ENCODE results near the gene NLRP8. TPM values are rescaled to one million over a fixed set of nuclear protein-coding genes. Genes with fewer than 3 reads are reported as not detected.

Gene NLRP8
- polyA plus RNA-seq, 1 donor = not detected

GRCh38 chr19:56026769-56027168 lies 79.1 kb downstream of the NLRP8 start:
- no peaks in the 10 kb centered on the region for H3K36me3 ChIP-seq (ENCODE audit: control insufficient read depth, insufficient read depth, low read length)
- H3K27me3 ChIP-seq (ENCODE audit: control insufficient read depth, insufficient read depth, low read length) = no peaks in the 10 kb centered on the region
- H3K27ac ChIP-seq (ENCODE audit: low read length) = no peak overlapping the region
- no CpG with 5 or more reads among the region's 15 CpGs for WGBS (ENCODE audit: insufficient coverage, low lambda C conversion rate)
- H3K9me3 ChIP-seq (ENCODE audit: control insufficient read depth, low read depth, low read length) = no peaks in the 10 kb centered on the region
- H3K4me1 ChIP-seq (ENCODE audit: control insufficient read depth, insufficient read depth, low read length) = no peaks in the 10 kb centered on the region
- DNase-seq = no peak
- H3K4me3 ChIP-seq (ENCODE audit: low read length) = no peak overlapping the region

Other genes starting within 250 kb of the NLRP8 start
- not detected for gene NLRP9, start 209.4 kb upstream of the NLRP8 start, polyA plus RNA-seq
- 0.15 TPM for gene RFPL4A, start 188.7 kb upstream of the NLRP8 start, polyA plus RNA-seq
- not detected for gene RFPL4AL1, start 178.7 kb upstream of the NLRP8 start, polyA plus RNA-seq
- gene NLRP11, start 115.8 kb upstream of the NLRP8 start, polyA plus RNA-seq = 0.04 TPM
- gene NLRP4, start 111.3 kb upstream of the NLRP8 start, polyA plus RNA-seq = not detected
- not detected for gene NLRP13, start 15.5 kb upstream of the NLRP8 start, polyA plus RNA-seq
- gene NLRP5, start 38.9 kb downstream of the NLRP8 start, polyA plus RNA-seq = not detected
- gene ZNF787, start 173.5 kb downstream of the NLRP8 start, polyA plus RNA-seq = 33.3 TPM
- 36.7 TPM for gene ZNF444, start 193.5 kb downstream of the NLRP8 start, polyA plus RNA-seq
- gene GALP, start 228.2 kb downstream of the NLRP8 start, polyA plus RNA-seq = not detected
- gene ZSCAN5B, start 250.0 kb downstream of the NLRP8 start, polyA plus RNA-seq = 0.04 TPM